ENCODE data around the gene FBRSL1.
"Not testable (repeated sequence)": the region's sequence is repeated elsewhere in the genome, so short reads cannot be mapped to it uniquely, and the experiment has no call there.

Gene FBRSL1

DNA sequence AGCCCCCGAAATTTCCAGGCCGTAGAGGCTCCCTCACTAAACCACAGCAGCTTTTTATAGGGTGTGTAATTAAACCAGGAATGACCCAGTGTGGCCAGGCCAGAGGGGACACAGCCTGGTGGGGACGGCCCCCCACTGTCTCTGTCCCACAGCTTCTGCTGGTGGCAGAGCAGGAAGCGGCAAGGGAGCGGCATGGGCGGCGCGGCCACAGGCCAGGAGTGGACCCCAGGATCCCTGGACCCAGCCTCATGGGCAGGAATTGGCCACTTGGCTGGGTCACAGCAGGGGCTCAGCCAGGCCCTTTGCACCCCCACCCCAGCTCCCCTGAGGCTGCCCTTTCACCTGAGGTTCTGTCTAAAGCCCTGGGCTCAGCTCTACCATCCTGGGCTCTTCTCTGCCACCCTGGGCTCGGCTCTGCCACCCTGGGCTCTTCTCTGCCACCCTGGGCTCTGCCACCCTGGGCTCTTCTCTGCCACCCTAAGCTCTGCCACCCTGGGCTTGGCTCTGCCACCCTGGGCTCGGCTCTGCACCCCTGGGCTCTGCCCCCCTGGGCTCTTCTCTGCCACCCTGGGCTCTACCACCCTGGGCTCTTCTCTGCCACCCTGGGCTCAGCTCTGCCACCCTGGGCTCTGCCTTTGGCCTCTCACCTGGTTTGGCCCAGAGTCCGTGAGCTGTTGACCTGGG is 39.3 kb downstream of the FBRSL1 start:
- DNase-seq = no peak

DNA sequence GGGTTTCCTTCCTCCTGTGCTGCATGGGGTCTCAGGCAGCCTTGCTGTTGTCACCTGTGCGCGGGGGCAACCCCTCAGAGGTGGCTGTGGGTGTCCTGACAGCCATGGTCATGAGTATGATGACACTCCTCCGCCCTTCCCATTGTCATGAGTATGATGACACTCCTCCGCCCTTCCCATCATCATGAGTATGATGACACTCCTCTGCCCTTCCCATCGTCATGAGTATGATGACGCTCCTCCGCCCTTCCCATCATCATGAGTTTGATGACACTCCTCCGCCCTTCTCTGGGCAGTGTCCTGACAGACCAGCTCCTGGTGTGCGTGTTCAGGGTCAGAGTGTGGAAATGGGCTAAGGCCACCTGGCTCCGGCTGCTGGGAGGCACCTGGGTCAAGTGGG is 40.0 kb downstream of the FBRSL1 start:
- no peak for DNase-seq

DNA sequence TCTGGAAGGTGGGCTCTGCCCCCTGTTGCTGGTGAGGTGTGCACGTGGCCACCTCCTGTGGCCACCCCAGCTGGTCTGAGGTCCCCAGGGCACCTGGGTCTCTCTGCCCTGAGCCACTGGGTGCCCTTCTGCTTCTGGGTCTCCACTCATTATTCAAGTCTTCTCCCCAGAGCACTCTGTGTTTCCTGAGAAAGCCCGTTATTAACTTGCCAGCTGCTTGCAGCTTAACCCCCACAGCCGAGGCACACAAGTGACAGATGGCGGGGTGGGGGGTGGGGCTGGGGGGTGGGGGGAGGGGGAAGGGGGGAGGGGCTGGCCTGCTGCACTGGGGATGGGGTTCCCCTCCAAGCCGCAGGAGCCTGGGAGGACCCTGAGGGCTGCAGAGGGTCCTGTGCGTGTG is 40.5 kb downstream of the FBRSL1 start:
- DNase-seq = no peak

DNA sequence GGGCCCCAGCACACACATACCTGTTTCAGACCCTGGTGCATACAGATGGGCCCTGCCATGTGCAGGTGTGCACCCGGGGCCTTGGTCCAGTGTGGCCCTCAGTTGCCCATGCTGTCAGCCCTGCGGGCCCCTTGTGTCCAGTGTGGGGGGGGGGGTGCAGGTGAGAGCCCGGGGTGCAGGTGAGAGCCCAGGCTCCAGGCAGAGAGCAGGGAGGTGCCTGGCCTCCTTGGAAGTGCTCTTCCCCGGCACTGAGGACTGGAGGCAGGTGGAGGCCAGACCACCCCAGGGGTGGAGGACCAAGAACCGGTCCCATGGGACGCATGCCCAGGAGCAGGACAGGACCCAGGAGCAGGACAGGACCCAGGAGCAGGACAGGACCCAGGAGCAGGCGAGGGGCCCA is 40.9 kb downstream of the FBRSL1 start:
- DNase-seq = no peak

DNA sequence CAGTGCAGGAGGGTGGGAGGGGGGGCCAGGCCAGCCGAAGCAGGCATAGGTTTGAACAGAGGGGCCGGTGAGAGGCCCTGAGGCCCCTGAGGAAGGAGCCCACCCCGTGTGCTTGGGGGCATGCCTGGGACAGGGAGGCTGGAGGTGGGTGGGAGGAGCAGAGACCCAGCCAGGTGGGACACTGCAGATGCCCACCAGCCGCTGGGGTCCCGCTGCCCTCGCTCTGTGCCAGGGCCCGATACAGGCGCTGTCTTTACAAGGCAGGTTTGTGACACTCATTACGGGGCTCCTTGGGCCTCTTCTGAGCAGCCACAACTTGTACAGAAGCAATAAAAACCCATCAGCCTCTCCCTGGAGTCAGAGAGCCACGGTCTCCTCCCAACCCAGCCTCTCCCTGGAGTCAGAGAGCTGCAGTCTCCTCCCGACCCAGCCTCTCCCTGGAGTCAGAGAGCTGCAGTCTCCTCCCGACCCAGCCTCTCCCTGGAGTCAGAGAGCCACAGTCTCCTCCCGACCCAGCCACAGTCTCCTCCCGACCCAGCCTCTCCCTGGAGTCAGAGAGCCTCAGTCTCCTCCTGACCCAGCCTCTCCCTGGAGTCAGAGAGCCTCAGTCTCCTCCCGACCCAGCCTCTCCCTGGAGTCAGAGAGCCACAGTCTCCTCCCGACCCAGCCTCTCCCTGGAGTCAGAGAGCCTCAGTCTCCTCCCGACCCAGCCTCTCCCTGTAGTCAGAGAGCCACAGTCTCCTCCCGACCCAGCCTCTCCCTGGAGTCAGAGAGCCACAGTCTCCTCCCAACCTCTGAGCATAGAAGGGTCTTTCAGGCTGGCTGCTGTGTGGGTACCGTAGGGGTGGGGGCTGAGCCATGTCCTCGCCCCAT is 43.0 kb downstream of the FBRSL1 start:
- not testable (repeated sequence) for DNase-seq

DNA sequence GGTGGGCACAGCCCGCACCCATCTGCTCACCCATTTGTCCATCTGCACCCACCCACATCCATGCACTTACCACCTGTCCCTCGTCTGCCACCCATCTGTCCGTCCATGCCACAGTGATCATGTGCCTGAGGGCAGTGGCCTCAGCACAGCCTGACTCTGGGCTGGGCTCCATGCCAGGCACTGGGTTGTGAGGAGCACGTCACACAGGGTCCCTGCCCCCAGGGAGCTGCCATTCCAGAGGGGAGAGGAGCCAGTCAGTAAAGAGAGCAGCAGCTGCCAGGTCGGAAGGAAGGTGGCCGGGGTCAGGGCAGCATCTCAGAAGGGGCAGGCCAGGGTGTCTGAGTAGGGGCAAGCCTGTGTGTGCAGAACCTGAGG is 43.6 kb downstream of the FBRSL1 start:
- DNase-seq = no peak

DNA sequence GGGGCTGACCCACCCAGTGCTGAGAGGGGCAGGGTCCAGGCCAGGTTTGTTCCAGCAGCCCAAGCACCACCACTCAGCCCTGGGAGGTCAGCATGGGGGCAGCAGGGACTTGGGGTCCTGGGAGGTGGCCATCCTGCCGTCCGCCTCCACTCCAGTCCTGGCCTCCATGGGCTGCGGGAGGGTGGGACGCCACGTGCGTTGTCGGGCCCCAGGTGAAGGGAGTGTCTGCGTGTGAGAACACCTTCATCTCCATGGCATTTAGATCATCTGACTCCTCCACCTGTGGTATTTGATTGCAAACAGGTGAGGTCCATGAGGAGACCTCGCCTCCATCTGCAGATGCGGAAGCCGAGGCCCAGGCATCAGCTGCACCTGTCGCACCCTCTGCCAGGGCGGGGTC is 44.1 kb downstream of the FBRSL1 start:
- no peak for DNase-seq

DNA sequence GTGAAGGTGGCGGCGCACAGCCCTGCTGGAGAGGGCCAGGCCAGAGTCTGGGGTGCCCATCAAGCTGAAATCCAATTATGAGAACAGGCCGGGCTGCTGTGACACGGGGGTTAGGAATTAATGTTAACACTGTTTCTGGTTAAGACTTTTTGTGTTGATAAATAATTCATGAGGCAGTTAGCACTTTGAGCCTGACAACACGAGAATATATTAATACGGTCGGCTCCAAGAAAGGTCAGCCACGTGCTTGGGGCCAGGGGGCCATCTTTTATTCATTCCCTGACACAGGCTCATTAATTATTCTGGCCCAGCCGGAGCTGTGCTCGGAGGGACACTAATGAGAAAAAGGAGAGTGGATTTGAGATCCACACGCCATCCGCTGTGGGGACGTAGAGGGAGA is 45.1 kb downstream of the FBRSL1 start:
- DNase-seq = no peak

DNA sequence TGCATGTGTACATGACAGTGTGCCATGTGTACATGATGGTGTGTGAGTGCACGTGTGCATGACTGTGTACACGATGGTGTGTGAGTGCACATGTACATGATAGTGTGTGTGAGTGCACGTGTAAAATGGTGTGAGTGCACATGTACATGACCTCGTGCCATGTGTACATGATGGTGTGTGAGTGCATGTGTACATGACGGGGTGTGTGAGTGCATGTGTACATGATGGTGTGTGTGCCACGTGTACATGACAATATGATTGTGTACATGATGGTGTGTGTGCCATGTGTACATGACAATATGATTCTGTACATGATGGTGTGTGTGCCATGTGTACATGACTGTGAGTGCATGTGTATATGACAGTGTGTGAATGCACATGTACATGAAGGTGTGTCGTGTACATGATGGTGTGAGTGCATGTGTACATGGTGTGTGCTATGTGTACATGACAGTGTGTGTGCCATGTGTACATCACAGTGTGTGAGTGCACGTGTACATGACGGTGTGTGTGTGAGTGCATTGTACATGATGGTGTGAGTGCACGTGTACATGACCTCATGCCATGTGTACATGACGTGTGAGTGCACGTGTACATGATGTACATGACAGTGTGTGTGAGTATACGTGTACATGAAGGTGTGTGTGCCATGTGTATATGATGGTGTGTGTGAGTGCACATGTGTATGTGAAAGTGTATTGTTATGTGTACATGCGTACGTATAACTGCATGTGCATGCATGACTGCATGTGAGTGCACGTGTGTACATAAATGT is 46.3 kb downstream of the FBRSL1 start:
- no peak for DNase-seq

DNA sequence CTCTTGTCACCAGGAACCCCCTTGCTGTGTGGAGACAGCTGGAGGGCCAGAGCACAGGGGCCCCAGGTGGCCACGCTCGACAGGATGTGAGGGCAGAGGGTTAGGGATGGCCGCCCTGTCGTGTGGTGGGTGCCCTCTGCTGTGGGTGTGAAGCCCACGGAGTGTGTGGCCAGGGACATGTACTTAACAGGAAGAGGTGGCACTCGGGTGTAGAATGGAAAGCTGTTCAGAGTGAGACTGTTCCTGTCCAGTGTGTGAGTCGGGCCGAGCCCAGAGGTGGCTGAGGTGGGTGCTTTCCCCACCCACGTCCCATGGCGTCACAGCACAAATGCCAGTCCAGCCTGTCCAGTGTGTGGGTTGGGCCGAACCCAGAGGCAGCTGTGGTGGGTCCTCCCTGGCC is 47.1 kb downstream of the FBRSL1 start:
- DNase-seq = no peak

DNA sequence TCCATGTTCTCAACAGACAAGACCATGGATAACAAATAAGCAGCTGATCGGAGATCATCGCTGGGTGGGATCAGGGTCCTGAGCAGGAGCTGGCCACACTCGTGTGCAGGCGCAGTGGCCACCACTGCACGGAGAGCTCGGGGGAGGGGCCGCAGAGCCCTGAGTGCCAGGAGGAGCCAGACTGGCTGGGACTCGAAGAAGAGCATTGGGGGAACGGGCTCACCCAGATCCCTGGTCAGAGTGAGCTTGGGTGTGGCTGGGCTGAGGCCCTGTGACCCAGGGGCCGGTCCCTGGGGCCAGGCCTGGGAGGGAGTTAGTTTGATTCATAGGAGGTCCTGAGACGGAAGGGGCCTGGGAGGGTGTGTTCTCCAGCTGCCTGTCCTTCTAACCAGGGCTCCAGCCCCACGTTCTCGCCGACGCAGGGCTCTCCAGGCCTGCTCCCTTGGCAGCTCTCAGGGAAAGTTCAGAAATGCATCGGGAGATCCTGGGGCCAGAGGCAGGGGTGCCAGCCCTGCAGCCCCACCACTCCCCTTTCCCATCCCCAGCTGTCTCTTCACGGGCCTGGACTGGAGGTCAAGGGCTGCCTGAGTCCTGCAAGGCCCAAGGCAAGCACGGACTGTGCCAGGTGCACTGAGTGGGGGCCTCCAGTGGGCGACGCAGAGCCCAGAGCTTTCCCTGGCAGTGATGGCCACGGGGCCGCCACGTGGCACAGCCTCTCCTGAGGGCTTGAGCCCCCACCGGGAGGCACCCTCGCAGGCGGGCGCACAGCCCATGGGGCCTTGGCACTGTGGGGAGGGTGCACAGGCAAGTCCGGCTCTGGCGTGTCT is 48.1 kb downstream of the FBRSL1 start:
- DNase-seq = no peak

DNA sequence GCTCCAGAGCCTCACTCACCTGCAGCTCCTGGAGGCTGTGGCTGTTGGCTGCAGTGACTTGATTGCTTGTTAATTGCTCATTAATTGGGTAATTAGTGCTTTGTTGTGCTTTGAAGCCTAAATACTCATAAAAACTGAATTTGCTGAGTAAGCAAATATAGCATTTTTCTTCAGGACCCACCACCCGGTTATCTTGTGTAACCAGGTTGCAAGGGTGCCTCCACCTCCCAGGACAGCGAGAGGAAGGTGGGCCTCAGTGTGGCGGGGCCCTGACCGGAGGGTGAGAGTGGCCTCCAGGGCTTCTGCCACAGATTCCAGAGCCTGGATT is 48.7 kb downstream of the FBRSL1 start:
- DNase-seq = no peak

DNA sequence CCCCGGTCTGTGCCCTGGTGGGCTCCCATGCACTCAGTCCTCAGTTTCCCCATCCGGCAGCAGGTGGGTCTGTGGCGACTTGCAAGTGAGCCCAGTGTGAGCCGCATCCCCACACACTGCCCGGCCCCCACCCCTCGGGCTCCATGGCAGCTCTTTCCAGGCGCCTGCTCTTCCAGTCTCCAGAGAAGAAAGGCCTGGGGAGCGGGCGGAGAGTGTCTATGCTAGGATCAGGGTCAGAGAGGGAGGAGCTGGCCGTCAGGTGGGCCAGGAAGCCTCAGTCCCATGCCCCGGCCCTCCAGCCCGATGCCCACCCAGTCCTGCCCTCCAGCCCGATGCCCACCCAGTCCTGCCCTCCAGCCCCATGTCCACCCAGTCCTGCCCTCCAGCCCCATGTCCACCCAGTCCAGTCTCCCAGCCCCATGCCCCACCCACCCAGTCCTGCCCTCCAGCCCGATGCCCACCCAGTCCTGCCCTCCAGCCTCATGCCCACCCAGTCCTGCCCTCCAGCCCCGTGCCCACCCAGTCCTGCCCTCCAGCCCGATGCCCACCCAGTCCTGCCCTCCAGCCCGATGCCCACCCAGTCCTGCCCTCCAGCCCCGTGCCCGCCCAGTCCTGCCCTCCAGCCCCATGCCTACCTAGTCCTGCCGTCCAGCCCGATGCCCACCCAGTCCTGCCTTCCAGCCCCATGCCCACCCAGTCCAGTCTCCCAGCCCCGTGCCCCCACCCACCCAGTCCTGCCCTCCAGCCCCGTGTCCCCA is 49.2 kb downstream of the FBRSL1 start:
- DNase-seq = no peak

DNA sequence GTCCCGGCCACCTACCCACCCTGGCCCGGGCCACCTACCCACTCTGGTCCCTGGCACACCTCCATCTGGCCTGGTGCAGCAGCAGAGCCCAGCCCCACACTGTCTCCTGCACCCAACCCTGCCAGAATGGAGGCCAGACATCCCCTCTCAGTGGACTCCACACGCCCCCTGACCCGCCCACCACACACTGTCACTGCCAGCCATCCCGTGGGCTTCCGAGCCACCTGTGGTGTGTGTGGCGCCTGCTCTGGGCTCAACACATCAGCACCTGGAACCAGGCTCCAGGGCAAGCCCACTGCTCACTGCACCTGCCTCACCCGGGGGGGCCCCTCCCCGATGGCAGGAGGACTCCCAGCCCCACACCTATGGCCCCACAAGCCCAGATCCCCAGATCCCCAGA is 50.5 kb downstream of the FBRSL1 start:
- DNase-seq = no peak

DNA sequence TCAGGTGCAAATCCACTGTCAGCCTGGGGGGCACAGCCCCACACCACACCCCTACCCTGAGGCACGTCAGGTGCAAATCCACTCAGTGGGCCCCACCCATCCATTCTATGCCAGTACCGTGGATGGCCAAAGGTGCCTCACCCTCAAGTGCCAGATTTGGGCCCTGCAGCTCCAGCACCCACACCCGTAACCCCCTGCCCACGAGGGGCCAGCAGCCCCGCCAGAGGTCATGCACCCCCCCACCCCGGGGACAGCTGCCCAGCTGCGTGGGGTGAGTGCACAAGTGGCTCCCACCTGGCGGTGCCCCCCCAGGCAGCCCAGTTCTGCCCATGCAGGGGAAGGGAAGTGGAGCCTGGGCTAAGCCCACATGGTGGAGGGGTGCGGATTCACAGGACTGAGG is 51.2 kb downstream of the FBRSL1 start:
- DNase-seq = no peak

DNA sequence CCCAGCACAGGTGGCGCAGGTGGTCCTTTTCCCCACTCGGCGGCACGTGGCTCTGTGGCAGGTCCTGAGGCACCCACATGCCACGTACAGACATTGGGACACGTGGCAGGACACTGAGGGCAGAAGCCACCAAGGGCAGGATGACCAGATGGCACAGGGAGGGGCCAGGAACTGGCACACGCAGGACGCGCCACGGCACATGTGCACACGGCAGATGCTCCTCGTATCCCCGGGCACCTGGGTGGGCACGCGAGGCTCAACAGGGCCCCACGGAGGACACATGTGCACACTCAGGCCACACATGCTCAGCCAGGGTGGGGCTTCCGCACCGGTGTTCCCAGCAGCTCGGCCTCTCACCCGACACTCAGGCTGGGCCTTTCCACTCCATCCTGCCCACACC is 52.0 kb downstream of the FBRSL1 start:
- no peak for DNase-seq

DNA sequence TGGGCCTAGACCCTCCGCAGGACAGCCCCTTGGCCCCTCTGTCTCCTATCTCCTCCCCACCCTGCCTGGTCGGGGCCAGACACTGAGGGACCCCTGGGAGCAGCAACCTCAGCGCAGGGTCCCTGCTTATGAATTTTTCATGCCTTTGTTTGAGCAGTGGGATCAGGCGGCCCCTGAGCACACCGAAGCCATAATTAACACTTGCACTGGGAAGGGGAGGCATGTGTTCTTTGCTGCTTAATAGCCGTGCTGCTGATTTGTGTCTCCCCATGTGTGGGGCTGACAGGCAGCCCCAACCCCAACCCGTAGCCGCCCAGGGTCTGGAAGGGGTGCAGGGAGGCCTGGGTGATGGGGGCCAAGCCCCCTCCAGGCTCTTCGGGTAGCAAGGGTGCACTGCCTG is 52.7 kb downstream of the FBRSL1 start:
- no peak for DNase-seq

DNA sequence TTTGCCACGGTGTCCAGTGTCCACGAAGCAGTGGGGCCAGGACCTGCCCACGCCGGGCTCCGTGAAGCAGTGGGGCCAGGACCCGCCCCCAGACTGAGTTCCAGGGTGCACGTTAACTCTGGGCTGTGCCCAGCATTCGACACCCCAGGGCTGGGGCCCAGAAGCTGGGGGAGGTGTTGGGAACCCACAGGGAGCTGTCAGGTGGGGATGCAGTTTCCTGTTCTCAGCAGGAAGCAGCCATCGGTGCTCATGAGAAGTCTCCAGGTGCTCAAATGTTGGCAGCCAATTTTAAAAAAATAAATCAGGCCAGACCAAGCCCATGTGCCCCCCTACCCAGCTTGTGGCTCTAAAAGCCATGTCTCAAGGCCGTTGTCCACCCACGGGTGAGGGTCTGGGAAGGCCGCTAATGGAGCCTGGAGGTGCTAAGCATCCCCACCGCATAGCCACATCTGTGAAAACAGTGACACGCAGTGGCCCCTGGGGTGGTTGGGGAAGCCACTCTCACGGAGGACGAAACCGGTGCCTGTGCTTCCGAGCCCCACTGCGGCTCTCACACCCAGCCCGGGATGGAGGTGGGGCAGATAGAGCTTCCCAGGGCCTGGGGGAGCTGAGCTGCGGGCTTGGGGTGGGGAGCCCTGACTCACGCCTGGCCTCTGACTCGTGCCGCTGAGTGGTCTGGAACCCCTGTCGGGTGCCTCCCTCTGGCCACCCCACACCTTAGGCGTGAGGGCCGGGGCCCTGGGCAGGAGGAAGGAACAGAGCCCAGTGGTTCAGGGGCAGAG is 53.5 kb downstream of the FBRSL1 start:
- DNase-seq = no peak

DNA sequence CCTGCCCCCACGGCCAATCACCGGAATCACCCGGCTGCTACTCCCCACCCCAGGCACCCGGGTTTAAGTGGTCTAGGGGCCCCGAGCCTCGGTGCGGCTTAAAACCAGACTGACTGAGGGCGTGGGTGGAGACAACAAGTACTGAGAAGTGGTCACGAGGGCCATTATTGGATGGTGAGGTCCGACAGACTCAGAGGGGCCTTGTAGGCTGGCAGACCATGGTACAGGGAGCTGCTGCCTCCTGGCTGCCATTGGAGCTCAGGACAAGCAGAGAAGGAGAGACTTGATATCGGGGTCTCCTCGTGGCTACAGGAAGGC is 54.1 kb downstream of the FBRSL1 start:
- no peak for DNase-seq

DNA sequence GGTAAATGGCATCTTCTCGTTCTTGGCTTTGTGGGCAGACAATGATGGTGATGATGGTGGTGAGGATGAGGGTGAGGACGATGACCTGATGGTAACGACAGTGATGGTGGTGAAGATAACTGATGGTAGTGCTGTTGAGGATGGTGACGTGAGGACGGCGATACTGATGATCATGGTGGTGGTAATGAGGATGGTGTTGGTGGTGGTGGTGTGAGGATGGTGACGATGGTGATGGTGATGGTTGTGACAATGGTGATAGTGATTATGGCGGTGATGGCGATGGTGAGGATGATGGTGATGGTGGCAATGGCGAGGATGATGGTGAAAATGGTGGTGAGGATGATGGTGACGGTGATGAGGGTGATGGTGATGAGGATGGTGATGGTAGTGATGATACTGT is 54.5 kb downstream of the FBRSL1 start:
- no peak for DNase-seq

DNA sequence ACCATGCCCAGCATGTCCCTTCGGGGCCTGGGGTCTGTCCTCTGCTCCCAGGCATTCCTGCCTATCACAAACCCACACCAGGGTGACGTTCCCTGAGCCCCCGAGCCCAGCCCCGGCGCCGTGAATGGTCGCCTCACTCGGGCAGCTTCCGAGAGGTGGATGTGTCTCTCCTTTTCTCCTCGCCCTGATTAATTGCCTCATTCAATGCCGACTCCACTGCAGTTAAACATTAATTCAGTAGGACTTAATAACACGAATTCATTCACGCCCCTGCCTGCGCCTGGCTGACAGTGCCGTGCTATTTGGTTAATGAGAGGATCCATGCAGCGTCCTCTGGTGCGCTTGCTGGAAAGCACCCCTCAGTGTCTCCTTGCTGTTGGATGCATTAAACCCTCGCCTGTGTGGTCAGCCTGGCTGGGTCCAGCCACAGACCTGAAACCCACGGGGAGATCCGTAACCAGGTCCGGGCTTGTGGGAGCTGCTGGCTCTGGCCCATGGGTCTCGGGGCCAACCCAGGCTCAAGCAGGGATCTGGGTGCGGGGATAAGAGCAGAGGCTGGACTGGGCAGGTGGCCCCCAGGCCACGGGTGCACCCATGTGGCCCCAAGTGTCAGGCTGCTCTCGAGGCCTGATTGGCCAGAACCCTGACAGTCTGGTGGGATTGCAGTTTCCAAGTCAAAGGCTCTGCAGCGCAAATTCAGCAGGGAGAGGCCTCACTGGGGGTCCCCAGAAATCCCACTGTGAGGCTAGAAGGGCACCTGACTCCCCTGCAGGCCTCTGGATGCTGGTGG is 55.4 kb downstream of the FBRSL1 start:
- no peak for DNase-seq

Data from stimulated activated CD8-positive, alpha-beta memory T cell treated with anti-CD3 and anti-CD28 coated beads, Interleukin-4, amount 100 ng/mL, for 48 hours (primary cell).